Mesendoderm (in vitro differentiated cells): ENCODE data around the gene AOAH.

Experiments used
- DNase-seq: peaks from one replicate; pipeline ENCODE4 v3.0.0; 2013
- H2AK5ac ChIP-seq: 2 replicates; pipeline ENCODE4 v1.6.1; 2013; ENCODE audit warnings: low read length, inconsistent platforms
- H2BK120ac ChIP-seq: 2 replicates; pipeline ENCODE4 v1.6.1; 2013; ENCODE audit warnings: low read depth, mild to moderate bottlenecking, low read length, moderate library complexity, mixed read lengths
- H2BK15ac ChIP-seq: replicated peaks from 2 replicates; pipeline ENCODE4 v1.6.1; 2013; ENCODE audit warnings: low read depth, mild to moderate bottlenecking, moderate library complexity
- H2BK5ac ChIP-seq: 2 replicates; pipeline ENCODE4 v1.6.1; 2013; ENCODE audit warnings: low read length, inconsistent platforms
- H3K18ac ChIP-seq: 2 replicates; pipeline ENCODE4 v1.6.1; 2013; ENCODE audit warnings: mild to moderate bottlenecking, low read length, mixed read lengths
- H3K23ac ChIP-seq: one replicate; pipeline ENCODE4 v1.6.1; 2013; ENCODE audit warnings: low read length
- H3K27ac ChIP-seq: 2 replicates; pipeline ENCODE4 v1.5.1; 2013; ENCODE audit warnings: low read depth, mild to moderate bottlenecking, inconsistent platforms, low read length, moderate library complexity
- H3K27me3 ChIP-seq: 2 replicates; pipeline ENCODE4 v1.6.1; 2013; ENCODE audit warnings: low read length, control low read depth, mild to moderate bottlenecking, inconsistent platforms; ENCODE audit not compliant: insufficient read depth, poor library complexity
- H3K36me3 ChIP-seq: 2 replicates; pipeline ENCODE4 v1.6.1; 2013; ENCODE audit warnings: low read length, inconsistent platforms; ENCODE audit not compliant: control insufficient read depth, insufficient read depth
- H3K4ac ChIP-seq: one replicate; pipeline ENCODE4 v1.6.1; 2013; ENCODE audit warnings: low read depth, mild to moderate bottlenecking, low read length, moderate library complexity
- H3K4me1 ChIP-seq: 2 replicates; pipeline ENCODE4 v1.6.1; 2013; ENCODE audit warnings: low read depth, low read length, inconsistent platforms; ENCODE audit not compliant: control insufficient read depth
- H3K4me2 ChIP-seq: 2 replicates; pipeline ENCODE4 v1.6.1; 2013; ENCODE audit warnings: low read length
- H3K4me3 ChIP-seq: 2 replicates; pipeline ENCODE4 v1.5.1; 2013; ENCODE audit warnings: mild to moderate bottlenecking, low read length
- H3K56ac ChIP-seq: one replicate; pipeline ENCODE4 v1.6.1; 2013; ENCODE audit warnings: low read length
- H3K79me1 ChIP-seq: 2 replicates; pipeline ENCODE4 v1.6.1; 2013; ENCODE audit warnings: low read length, inconsistent platforms
- H3K79me2 ChIP-seq: 2 replicates; pipeline ENCODE4 v1.6.1; 2013; ENCODE audit warnings: mild to moderate bottlenecking, low read length; ENCODE audit not compliant: control insufficient read depth, insufficient read depth
- H3K9ac ChIP-seq: 2 replicates; pipeline ENCODE4 v1.6.1; 2013; ENCODE audit warnings: low read length, inconsistent platforms
- H4K5ac ChIP-seq: one replicate; pipeline ENCODE4 v1.6.1; 2013; ENCODE audit warnings: low read length
- H4K8ac ChIP-seq: one replicate; pipeline ENCODE4 v1.6.1; 2013; ENCODE audit warnings: low read depth, mild to moderate bottlenecking, control low read depth, low read length, moderate library complexity
- WGBS: extraction: QIAGEN DNeasy Blood & Tissue Kit; methylation state at CpG from one replicate; pipeline ENCODE4 v1.1.7; 2013; ENCODE audit warnings: low lambda C conversion rate, missing lambda C conversion rate; ENCODE audit not compliant: insufficient coverage; ENCODE audit errors: extremely low coverage; 5-methylcytosine and 5-hydroxymethylcytosine counted together

Gene AOAH

GRCh38 chr7:36530456-36530855, 193.8 kb downstream of the AOAH start:
- H3K4me1 ChIP-seq: no peaks in the 10 kb centered on the region
- no CpG with 5 or more reads among the region's 2 CpGs for WGBS

DNA sequence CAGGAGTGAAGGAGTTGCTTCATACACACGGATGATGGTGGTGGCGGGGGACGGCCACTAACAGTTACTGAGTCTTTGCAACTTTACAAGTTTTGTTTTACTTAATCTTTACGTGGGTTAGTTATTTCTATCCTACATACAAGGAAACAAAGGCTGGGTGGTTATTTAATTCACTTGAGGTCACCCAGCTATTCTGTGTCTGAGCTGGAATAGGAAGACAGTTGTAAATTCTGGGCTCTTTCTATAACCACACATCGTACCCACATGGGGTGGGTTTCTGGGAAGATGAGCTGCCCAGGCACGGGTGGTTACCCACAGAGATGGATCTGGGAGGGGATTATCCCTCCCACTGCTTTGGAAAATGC, 196.8 kb downstream of the AOAH start:
- Histone ChIP-seq H3K79me1 (no peaks in the 10 kb centered on the region), H3K56ac (no peak overlapping the region), H3K4me1 (no peaks in the 10 kb centered on the region), H2BK120ac (no peak overlapping the region), H3K4me3 (no peak overlapping the region), H3K4ac (no peak overlapping the region), H3K27me3 (no peaks in the 10 kb centered on the region), H2BK15ac (no peak overlapping the region), H3K4me2 (no peak overlapping the region), H3K18ac (no peak overlapping the region), H3K9ac (no peak overlapping the region), H2AK5ac (no peak overlapping the region), H4K5ac (no peak overlapping the region), H3K27ac (no peak overlapping the region), H2BK5ac (no peak overlapping the region), H4K8ac (no peak overlapping the region), H3K36me3 (no peaks in the 10 kb centered on the region), H3K79me2 (no peaks in the 10 kb centered on the region), H3K23ac (no peak overlapping the region)
- WGBS: no CpG with 5 or more reads among the region's 6 CpGs
- DNase-seq: no peak

More at GRCh38 chr7:36530456-36530855, 193.8 kb downstream of the AOAH start:
- no peak overlapping the region for H3K4me2 ChIP-seq
- no peaks in the 10 kb centered on the region for H3K36me3 ChIP-seq
- H3K56ac ChIP-seq: no peak overlapping the region
- no peak overlapping the region for H2BK120ac ChIP-seq
- no peak overlapping the region for H4K5ac ChIP-seq
- H3K27ac ChIP-seq: no peak overlapping the region
- no peaks in the 10 kb centered on the region for H3K79me2 ChIP-seq
- no peak overlapping the region for H2BK5ac ChIP-seq
- no peak overlapping the region for H4K8ac ChIP-seq
- no peak overlapping the region for H3K9ac ChIP-seq
- no peak overlapping the region for H3K4ac ChIP-seq
- DNase-seq: no peak
- no peak overlapping the region for H2BK15ac ChIP-seq
- no peak overlapping the region for H3K23ac ChIP-seq
- H3K4me3 ChIP-seq: no peak overlapping the region
- no peak overlapping the region for H3K18ac ChIP-seq
- H3K27me3 ChIP-seq: no peaks in the 10 kb centered on the region
- H3K79me1 ChIP-seq: no peaks in the 10 kb centered on the region
- no peak overlapping the region for H2AK5ac ChIP-seq

- no peak overlapping the region for H3K4me3 ChIP-seq
- H3K79me1 ChIP-seq: no peaks in the 10 kb centered on the region
- no peak overlapping the region for H2BK5ac ChIP-seq
- no peak overlapping the region for H4K5ac ChIP-seq
- H3K4me2 ChIP-seq: no peak overlapping the region
- no peaks in the 10 kb centered on the region for H3K27me3 ChIP-seq
- no peak overlapping the region for H3K9ac ChIP-seq
- H2AK5ac ChIP-seq: no peak overlapping the region
- DNase-seq: peak; percentile 32
- no peak overlapping the region for H3K18ac ChIP-seq
- no peaks in the 10 kb centered on the region for H3K79me2 ChIP-seq
- H4K8ac ChIP-seq: no peak overlapping the region
- no peaks in the 10 kb centered on the region for H3K36me3 ChIP-seq
- H3K56ac ChIP-seq: no peak overlapping the region
- no peak overlapping the region for H2BK15ac ChIP-seq
- no peak overlapping the region for H3K4ac ChIP-seq
- H2BK120ac ChIP-seq: no peak overlapping the region
- no peak overlapping the region for H3K27ac ChIP-seq
- no peaks in the 10 kb centered on the region for H3K4me1 ChIP-seq
- no CpG with 5 or more reads among the region's 3 CpGs for WGBS
- H3K23ac ChIP-seq: no peak overlapping the region
Measured at GRCh38 chr7:36526863-36527548, 197.3 kb downstream of the AOAH start.

- Histone ChIP-seq H3K23ac (no peak overlapping the region), H2AK5ac (no peak overlapping the region)
Measured at GRCh38 chr7:36523371-36524101, 200.8 kb downstream of the AOAH start.

GRCh38 chr7:36522453-36523007, 201.8 kb downstream of the AOAH start:
- DNase-seq: no peak
- H3K4me3 ChIP-seq: no peak overlapping the region
- H3K9ac ChIP-seq: no peak overlapping the region
- no peaks in the 10 kb centered on the region for H3K79me2 ChIP-seq
- H3K4ac ChIP-seq: no peak overlapping the region
- H3K4me1 ChIP-seq: no peaks in the 10 kb centered on the region
- H3K79me1 ChIP-seq: no peaks in the 10 kb centered on the region
- no peaks in the 10 kb centered on the region for H3K36me3 ChIP-seq
- H2BK120ac ChIP-seq: no peak overlapping the region
- H2BK15ac ChIP-seq: no peak overlapping the region
- no peak overlapping the region for H3K4me2 ChIP-seq
- no peak overlapping the region for H3K56ac ChIP-seq
- no peak overlapping the region for H4K5ac ChIP-seq
- no peaks in the 10 kb centered on the region for H3K27me3 ChIP-seq
- H3K27ac ChIP-seq: no peak overlapping the region
- H2BK5ac ChIP-seq: no peak overlapping the region
- no peak overlapping the region for H2AK5ac ChIP-seq
- H3K18ac ChIP-seq: no peak overlapping the region
- H3K23ac ChIP-seq: no peak overlapping the region
- H4K8ac ChIP-seq: no peak overlapping the region
- no CpG with 5 or more reads among the region's 10 CpGs for WGBS

More at GRCh38 chr7:36523371-36524101, 200.8 kb downstream of the AOAH start:
- H2BK5ac ChIP-seq: no peak overlapping the region
- no peak for DNase-seq
- H3K18ac ChIP-seq: no peak overlapping the region
- no peak overlapping the region for H2BK120ac ChIP-seq
- no peak overlapping the region for H3K27ac ChIP-seq
- no peak overlapping the region for H2BK15ac ChIP-seq
- no peaks in the 10 kb centered on the region for H3K79me1 ChIP-seq
- no peak overlapping the region for H4K8ac ChIP-seq
- no peaks in the 10 kb centered on the region for H3K79me2 ChIP-seq
- WGBS: no CpG with 5 or more reads among the region's 6 CpGs
- no peak overlapping the region for H3K4ac ChIP-seq
- no peak overlapping the region for H3K56ac ChIP-seq
- no peak overlapping the region for H3K4me2 ChIP-seq
- no peak overlapping the region for H3K4me3 ChIP-seq
- no peaks in the 10 kb centered on the region for H3K36me3 ChIP-seq
- H3K4me1 ChIP-seq: no peaks in the 10 kb centered on the region
- H4K5ac ChIP-seq: no peak overlapping the region
- H3K27me3 ChIP-seq: no peaks in the 10 kb centered on the region
- H3K9ac ChIP-seq: no peak overlapping the region
